Measurements from ENCODE around the gene HDAC11.
"Not testable (repeated sequence)": the region's sequence is repeated elsewhere in the genome, so short reads cannot be mapped to it uniquely, and the experiment has no call there.

HDAC11 gene

GRCh38 chr3:13495921-13496723 lies 16.0 kb downstream of the HDAC11 start:
- H3K4me1 ChIP-seq (ENCODE audit: control insufficient read depth, low read depth, low read length): no peaks in the 10 kb centered on the region
- H3K27ac ChIP-seq (ENCODE audit: low read length): no peak overlapping the region
- H3K27me3 ChIP-seq (ENCODE audit: control insufficient read depth, insufficient read depth, low read length): no peaks in the 10 kb centered on the region
- H3K9me3 ChIP-seq (ENCODE audit: control insufficient read depth, low read depth, low read length): no peaks in the 10 kb centered on the region
- H3K36me3 ChIP-seq (ENCODE audit: control insufficient read depth, low read depth, low read length): no peaks in the 10 kb centered on the region
- H3K4me3 ChIP-seq (ENCODE audit: low read length): no peak overlapping the region
- H3K9ac ChIP-seq (ENCODE audit: low read length): no peak overlapping the region

GRCh38 chr3:13496879-13497278 lies 16.8 kb downstream of the HDAC11 start:
- no peaks in the 10 kb centered on the region for H3K9me3 ChIP-seq (ENCODE audit: control insufficient read depth, low read depth, low read length)
- no peak overlapping the region for H3K27ac ChIP-seq (ENCODE audit: low read length)

GRCh38 chr3:13497386-13497785 lies 17.3 kb downstream of the HDAC11 start:
- H3K9ac ChIP-seq (ENCODE audit: low read length): no peak overlapping the region
- H3K4me3 ChIP-seq (ENCODE audit: low read length): no peak overlapping the region
- no peaks in the 10 kb centered on the region for H3K36me3 ChIP-seq (ENCODE audit: control insufficient read depth, low read depth, low read length)
- no peaks in the 10 kb centered on the region for H3K9me3 ChIP-seq (ENCODE audit: control insufficient read depth, low read depth, low read length)
- H3K27me3 ChIP-seq (ENCODE audit: control insufficient read depth, insufficient read depth, low read length): no peaks in the 10 kb centered on the region
- no peak overlapping the region for H3K27ac ChIP-seq (ENCODE audit: low read length)
- H3K4me1 ChIP-seq (ENCODE audit: control insufficient read depth, low read depth, low read length): no peaks in the 10 kb centered on the region

More at GRCh38 chr3:13496879-13497278, 16.8 kb downstream of the HDAC11 start:
- H3K9ac ChIP-seq (ENCODE audit: low read length): no peak overlapping the region
- no peak overlapping the region for H3K4me3 ChIP-seq (ENCODE audit: low read length)
- no peaks in the 10 kb centered on the region for H3K27me3 ChIP-seq (ENCODE audit: control insufficient read depth, insufficient read depth, low read length)
- H3K36me3 ChIP-seq (ENCODE audit: control insufficient read depth, low read depth, low read length): no peaks in the 10 kb centered on the region
- H3K4me1 ChIP-seq (ENCODE audit: control insufficient read depth, low read depth, low read length): no peaks in the 10 kb centered on the region

- Histone ChIP-seq H3K4me3 (ENCODE audit: low read length) (no peak overlapping the region), H3K4me1 (ENCODE audit: control insufficient read depth, low read depth, low read length) (no peaks in the 10 kb centered on the region), H3K9ac (ENCODE audit: low read length) (no peak overlapping the region), H3K27me3 (ENCODE audit: control insufficient read depth, insufficient read depth, low read length) (no peaks in the 10 kb centered on the region), H3K9me3 (ENCODE audit: control insufficient read depth, low read depth, low read length) (no peaks in the 10 kb centered on the region), H3K27ac (ENCODE audit: low read length) (no peak overlapping the region), H3K36me3 (ENCODE audit: control insufficient read depth, low read depth, low read length) (no peaks in the 10 kb centered on the region)
These were observed 18.4 kb downstream of the HDAC11 start for GRCh38 chr3:13498354-13499060.

GRCh38 chr3:13499246-13499645 lies 19.1 kb downstream of the HDAC11 start:
- not testable (repeated sequence) for H3K9ac ChIP-seq (ENCODE audit: low read length); H3K4me1 ChIP-seq (ENCODE audit: control insufficient read depth, low read depth, low read length); H3K9me3 ChIP-seq (ENCODE audit: control insufficient read depth, low read depth, low read length); H3K36me3 ChIP-seq (ENCODE audit: control insufficient read depth, low read depth, low read length); H3K27ac ChIP-seq (ENCODE audit: low read length); H3K27me3 ChIP-seq (ENCODE audit: control insufficient read depth, insufficient read depth, low read length); H3K4me3 ChIP-seq (ENCODE audit: low read length)

- Histone ChIP-seq H3K4me3 (ENCODE audit: low read length) (no peak overlapping the region), H3K36me3 (ENCODE audit: control insufficient read depth, low read depth, low read length) (no peaks in the 10 kb centered on the region), H3K4me1 (ENCODE audit: control insufficient read depth, low read depth, low read length) (no peaks in the 10 kb centered on the region)
These were observed 20.2 kb downstream of the HDAC11 start for GRCh38 chr3:13500133-13500885.

GRCh38 chr3:13501056-13501455 lies 20.9 kb downstream of the HDAC11 start:
- Histone ChIP-seq H3K4me3 (ENCODE audit: low read length) (no peak overlapping the region), H3K27ac (ENCODE audit: low read length) (no peak overlapping the region), H3K9ac (ENCODE audit: low read length) (no peak overlapping the region), H3K27me3 (ENCODE audit: control insufficient read depth, insufficient read depth, low read length) (no peaks in the 10 kb centered on the region), H3K9me3 (ENCODE audit: control insufficient read depth, low read depth, low read length) (no peaks in the 10 kb centered on the region), H3K36me3 (ENCODE audit: control insufficient read depth, low read depth, low read length) (no peaks in the 10 kb centered on the region), H3K4me1 (ENCODE audit: control insufficient read depth, low read depth, low read length) (no peaks in the 10 kb centered on the region)

More at GRCh38 chr3:13500133-13500885, 20.2 kb downstream of the HDAC11 start:
- Histone ChIP-seq H3K9me3 (ENCODE audit: control insufficient read depth, low read depth, low read length) (no peaks in the 10 kb centered on the region), H3K9ac (ENCODE audit: low read length) (no peak overlapping the region), H3K27me3 (ENCODE audit: control insufficient read depth, insufficient read depth, low read length) (no peaks in the 10 kb centered on the region), H3K27ac (ENCODE audit: low read length) (no peak overlapping the region)

- H3K4me3 ChIP-seq (ENCODE audit: low read length): no peak overlapping the region
- no peaks in the 10 kb centered on the region for H3K36me3 ChIP-seq (ENCODE audit: control insufficient read depth, low read depth, low read length)
- H3K27ac ChIP-seq (ENCODE audit: low read length): no peak overlapping the region
- no peaks in the 10 kb centered on the region for H3K27me3 ChIP-seq (ENCODE audit: control insufficient read depth, insufficient read depth, low read length)
- no peak overlapping the region for H3K9ac ChIP-seq (ENCODE audit: low read length)
- H3K4me1 ChIP-seq (ENCODE audit: control insufficient read depth, low read depth, low read length): no peaks in the 10 kb centered on the region
- no peaks in the 10 kb centered on the region for H3K9me3 ChIP-seq (ENCODE audit: control insufficient read depth, low read depth, low read length)
These were observed 21.4 kb downstream of the HDAC11 start for GRCh38 chr3:13501521-13501920.

GRCh38 chr3:13501958-13502790 lies 22.1 kb downstream of the HDAC11 start:
- Histone ChIP-seq H3K9me3 (ENCODE audit: control insufficient read depth, low read depth, low read length) (no peaks in the 10 kb centered on the region), H3K27ac (ENCODE audit: low read length) (no peak overlapping the region), H3K9ac (ENCODE audit: low read length) (no peak overlapping the region), H3K4me1 (ENCODE audit: control insufficient read depth, low read depth, low read length) (no peaks in the 10 kb centered on the region), H3K36me3 (ENCODE audit: control insufficient read depth, low read depth, low read length) (no peaks in the 10 kb centered on the region), H3K27me3 (ENCODE audit: control insufficient read depth, insufficient read depth, low read length) (no peaks in the 10 kb centered on the region), H3K4me3 (ENCODE audit: low read length) (no peak overlapping the region)

- Histone ChIP-seq H3K9ac (ENCODE audit: low read length) (no peak overlapping the region), H3K27me3 (ENCODE audit: control insufficient read depth, insufficient read depth, low read length) (no peaks in the 10 kb centered on the region), H3K36me3 (ENCODE audit: control insufficient read depth, low read depth, low read length) (no peaks in the 10 kb centered on the region), H3K4me1 (ENCODE audit: control insufficient read depth, low read depth, low read length) (peaks cover 4% of the 10 kb centered on the region), H3K9me3 (ENCODE audit: control insufficient read depth, low read depth, low read length) (no peaks in the 10 kb centered on the region), H3K27ac (ENCODE audit: low read length) (no peak overlapping the region), H3K4me3 (ENCODE audit: low read length) (no peak overlapping the region)
These were observed 22.6 kb downstream of the HDAC11 start for GRCh38 chr3:13502791-13503060.

Data from iPS-18a (cell line).